AG04449 (cell line): ENCODE measurements around the gene RCOR3.

Experiments
- CTCF ChIA-PET: fragments of 350-600 bp; formaldehyde crosslinking; extraction: SDS; loops from one replicate; lab custom pipeline; 2021; ENCODE audit warnings: antibody characterized with exemption; lab: Yijun Ruan, JAX
- POLR2A ChIA-PET: fragments of 400-600, 350-600 bp; formaldehyde crosslinking; extraction: SDS; loops from one replicate; lab custom pipeline; 2020; ENCODE audit warnings: antibody characterized with exemption, inconsistent platforms; lab: Yijun Ruan, JAX
- DNase-seq: peaks from one replicate; pipeline ENCODE4 v3.0.0-alpha.2; 2010; ENCODE audit warnings: low read depth, low spot score
- H3K4me3 ChIP-seq: 2 replicates; pipeline ENCODE4 v1.5.1; 2011; ENCODE audit warnings: low read depth, mild to moderate bottlenecking, control low read depth, low read length
- CTCF ChIP-seq: IDR thresholded peaks from one replicate; pipeline ENCODE4 v1.5.1; 2011; ENCODE audit warnings: mild to moderate bottlenecking, moderate library complexity, low read length, control low read depth, inconsistent platforms; ENCODE audit not compliant: insufficient read depth; ENCODE audit errors: missing control alignments

The RCOR3 gene

GRCh38 chr1:211323156-211324063 lies 64.2 kb downstream of the RCOR3 start:
- peak; percentile 83 for TF ChIP-seq CTCF
- no peak for DNase-seq
- CTCF ChIA-PET, result interaction anchor here (0.6 to 11.1 kb wide), 46 partner anchors 8 to 347 kb away, joined by 3 to 220 read pairs (median 6); no protein-coding TSS in a partner anchor
- H3K4me3 ChIP-seq, result no peak overlapping the region
- POLR2A ChIA-PET, result interaction anchor here (0.6 kb wide), 1 partner anchor 61 kb away, joined by 3 read pairs; no protein-coding TSS in a partner anchor

DNA sequence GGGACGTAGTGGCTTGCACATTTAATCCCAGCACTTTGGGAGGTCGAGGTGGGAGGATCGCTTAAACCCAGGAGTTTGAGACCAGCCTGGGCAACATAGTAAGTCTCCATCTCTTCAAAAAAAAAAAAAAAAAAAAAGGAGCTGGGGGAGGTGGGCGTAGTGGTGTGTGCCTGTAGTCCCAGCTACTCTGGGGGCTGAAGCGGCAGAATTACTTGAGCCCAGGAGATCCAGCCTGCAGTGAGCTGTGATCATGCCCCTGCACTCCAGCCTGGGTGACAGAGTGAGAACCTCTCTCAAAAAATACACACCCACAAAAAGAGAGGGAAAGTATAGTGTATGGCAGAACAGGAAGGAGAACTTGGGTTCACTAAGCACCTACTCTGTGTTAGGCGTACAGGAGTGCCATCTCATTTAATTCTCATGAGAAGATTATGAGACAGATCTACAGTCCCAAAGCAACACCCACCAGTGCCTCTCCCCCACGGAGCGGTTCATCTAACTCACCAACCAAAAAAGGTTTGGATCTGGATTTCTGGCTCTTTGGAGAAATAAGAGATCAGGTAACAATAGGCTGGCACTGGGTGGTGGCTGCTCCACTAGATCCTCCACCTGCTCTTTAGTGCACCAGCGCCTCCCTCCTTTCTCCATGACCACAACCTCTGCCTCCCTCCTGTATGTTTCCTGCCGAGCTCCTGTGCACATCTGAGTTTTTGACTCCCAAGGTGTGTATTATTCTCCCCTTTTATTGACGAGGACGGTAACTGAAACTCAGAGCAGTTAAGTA lies 66.0 kb downstream of the RCOR3 start:
- DNase-seq, result no peak
- CTCF ChIA-PET, result interaction anchor here (5.5 to 11.1 kb wide), 2 partner anchors 145 to 189 kb away, joined by 33 to 220 read pairs; no protein-coding TSS in a partner anchor
- no peak for TF ChIP-seq CTCF
- no peak overlapping the region for H3K4me3 ChIP-seq
- POLR2A ChIA-PET, result no interaction called here

GRCh38 chr1:211326140-211326527 lies 67.0 kb downstream of the RCOR3 start:
- TF ChIP-seq CTCF, result no peak
- ChIA-PET CTCF (interaction anchor here (1.3 to 11.1 kb wide), 4 partner anchors 19 to 188 kb away, joined by 3 to 220 read pairs (median 18); no protein-coding TSS in a partner anchor), POLR2A (interaction anchor here (0.6 kb wide), 1 partner anchor 150 kb away, joined by 3 read pairs; no protein-coding TSS in a partner anchor)
- DNase-seq, result no peak
- H3K4me3 ChIP-seq, result peak overlapping the region; percentile 63

GRCh38 chr1:211326528-211327345 lies 67.6 kb downstream of the RCOR3 start, which contains the start of gene TRAF5:
TSS of gene TRAF5 (plus strand) at chr1:211326833. CDS start at chr1:211353240, 26,407 bp downstream.
- H3K4me3 ChIP-seq, result peak within 1 kb of the TSS; percentile 63
- ChIA-PET POLR2A (interaction anchor here (0.6 to 1.1 kb wide), 3 partner anchors 12 to 150 kb away, joined by 3 to 5 read pairs (median 3); no protein-coding TSS in a partner anchor), CTCF (interaction anchor here (1.2 to 11.1 kb wide), 6 partner anchors 9 to 187 kb away, joined by 3 to 220 read pairs (median 4); no protein-coding TSS in a partner anchor)
- no peak for TF ChIP-seq CTCF
- no peak for DNase-seq

DNA sequence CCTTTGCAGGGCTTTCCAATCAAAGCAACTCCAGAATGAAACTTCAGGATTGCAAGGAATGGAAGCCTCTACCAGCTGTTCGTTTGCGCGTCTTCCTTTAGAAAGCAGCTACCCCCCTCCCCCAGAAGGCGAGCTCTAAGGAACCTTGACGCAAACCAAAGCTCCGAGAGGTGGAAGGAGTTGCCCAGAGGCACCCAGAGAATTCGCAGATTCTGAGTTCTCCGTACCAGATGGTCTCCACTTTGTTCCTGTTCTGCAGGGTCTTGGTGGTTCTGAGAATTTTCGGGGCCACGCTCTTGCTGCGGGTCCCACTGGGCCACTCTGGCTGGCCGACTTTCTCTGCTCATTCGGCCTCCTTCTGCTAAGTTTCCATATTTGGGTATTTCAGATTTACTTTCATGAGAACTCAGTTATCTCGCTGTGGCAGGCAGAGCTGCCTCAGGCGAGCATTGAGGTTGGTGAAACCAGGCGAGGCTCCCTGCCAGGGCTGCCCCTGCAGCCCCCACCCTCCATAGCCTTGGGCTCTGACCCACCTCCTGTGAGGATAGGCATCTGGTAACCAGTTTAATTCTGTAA lies 68.3 kb downstream of the RCOR3 start:
- no peak for TF ChIP-seq CTCF
- ChIA-PET CTCF (interaction anchor here (1.2 to 11.1 kb wide), 5 partner anchors 9 to 187 kb away, joined by 3 to 220 read pairs (median 5); no protein-coding TSS in a partner anchor), POLR2A (interaction anchor here (0.5 to 1.1 kb wide), 3 partner anchors 11 to 153 kb away, joined by 3 to 5 read pairs (median 4); no protein-coding TSS in a partner anchor)
- H3K4me3 ChIP-seq, result peak overlapping the region; percentile 63
- DNase-seq, result no peak
